Measurements from ENCODE around the gene LATS1.

GRCh38 chr6:149746147-149746946 lies 28.4 kb upstream of the LATS1 start, which contains the start of gene NUP43:
- peak; percentile 95 for TF ChIP-seq POLR2AphosphoS5 (IDR thresholded peaks at IDR 0.05; ENCODE audit: borderline replicate concordance, low read depth, low read length)
- no peak for TF ChIP-seq EZH2 (IDR thresholded peaks at IDR 0.05)
- TF ChIP-seq FOXP2 (optimal IDR thresholded peaks at IDR 0.05; ENCODE audit: control extremely low read depth, extremely low read length, insufficient read depth) = no peak

Data from SK-N-MC (cell line).